ENCODE results near the gene JAKMIP1. TPM values are rescaled to one million over a fixed set of nuclear protein-coding genes. Genes with fewer than 3 reads are reported as not detected.

The JAKMIP1 gene
- polyA plus RNA-seq, 3 donors: 0.08 TPM; not detected in 2

DNA sequence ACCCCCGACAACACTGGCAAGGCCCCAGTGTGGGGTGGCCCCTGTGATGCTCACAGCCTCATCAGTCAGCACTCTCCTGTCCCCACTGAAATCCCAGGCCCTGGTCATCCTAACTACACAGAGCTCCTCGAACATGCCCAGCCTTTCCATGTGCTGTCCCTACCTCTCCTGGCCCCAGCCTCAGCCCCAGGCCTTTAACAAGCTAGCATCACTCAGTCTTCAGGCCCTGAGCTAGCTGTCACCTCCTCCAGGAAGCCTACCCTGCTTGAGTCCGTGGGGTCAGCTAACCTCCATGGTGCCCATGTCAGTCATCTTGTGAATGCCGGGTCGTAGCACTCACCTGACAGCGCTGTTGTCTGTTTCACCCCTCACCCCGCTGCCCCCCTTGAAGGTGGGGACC lies 156.5 kb downstream of the JAKMIP1 start:
- H3K27me3 Mint-ChIP-seq (ENCODE audit: low read depth in 3 of 3): peaks cover 5 to 15% (median 7%) of the 10 kb centered on the region in 3 donors
- H3K27ac ChIP-seq (ENCODE audit: low read depth in 1 of 2, low read length in 2 of 2): no peak overlapping the region
- TF ChIP-seq CTCF (IDR thresholded peaks at IDR 0.05): no peak
- no peaks in the 10 kb centered on the region for H3K27me3 ChIP-seq (ENCODE audit: control insufficient read depth in 2 of 2, insufficient read depth in 2 of 2, low read length in 2 of 2)
- no peak overlapping the region for H3K9ac ChIP-seq (ENCODE audit: insufficient read depth, low read length, poor library complexity, severe bottlenecking)
- H3K4me3 Mint-ChIP-seq: no peak overlapping the region
- H2AFZ ChIP-seq (ENCODE audit: insufficient read depth, low read depth, low read length, poor library complexity, severe bottlenecking): no peak overlapping the region
- H4K20me1 ChIP-seq (ENCODE audit: insufficient read depth, low read length): no peaks in the 10 kb centered on the region
- peak overlapping the region in 1 of 7 donors; percentile 42 for H3K27ac Mint-ChIP-seq
- no peaks in the 10 kb centered on the region for H3K9me3 ChIP-seq (replicated peaks in 1 of 2; ENCODE audit: control insufficient read depth in 1 of 2, insufficient read depth in 1 of 2, low read length in 2 of 2)
- intact Hi-C loops (cut with micrococcal nuclease): no loop called here
- no peaks in the 10 kb centered on the region for H3K36me3 ChIP-seq (replicated peaks in 1 of 2; ENCODE audit: control insufficient read depth in 1 of 2, insufficient read depth in 2 of 2, low read length in 2 of 2)
- H3K9me3 Mint-ChIP-seq: peaks cover 0 to 2% (median 0%) of the 10 kb centered on the region in 7 donors
- no peak overlapping the region for H3K4me2 ChIP-seq (replicated peaks; ENCODE audit: extremely low read depth, low read length, poor library complexity, severe bottlenecking)
- WGBS (ENCODE audit: insufficient coverage): 79% methylated on average over 7 of the region's 7 CpGs
- H3K36me3 Mint-ChIP-seq: no peaks in the 10 kb centered on the region
- H3K4me3 ChIP-seq (replicated peaks in 1 of 3; ENCODE audit: low read depth in 2 of 3, low read length in 3 of 3): no peak overlapping the region
- H3K4me1 ChIP-seq (ENCODE audit: control insufficient read depth in 1 of 2, insufficient read depth in 2 of 2, low read length in 2 of 2): no peaks in the 10 kb centered on the region
- DNase-seq: no peak
- H3K79me2 ChIP-seq (ENCODE audit: insufficient read depth, low read length): no peaks in the 10 kb centered on the region
- H3K4me1 Mint-ChIP-seq: no peaks in the 10 kb centered on the region

DNA sequence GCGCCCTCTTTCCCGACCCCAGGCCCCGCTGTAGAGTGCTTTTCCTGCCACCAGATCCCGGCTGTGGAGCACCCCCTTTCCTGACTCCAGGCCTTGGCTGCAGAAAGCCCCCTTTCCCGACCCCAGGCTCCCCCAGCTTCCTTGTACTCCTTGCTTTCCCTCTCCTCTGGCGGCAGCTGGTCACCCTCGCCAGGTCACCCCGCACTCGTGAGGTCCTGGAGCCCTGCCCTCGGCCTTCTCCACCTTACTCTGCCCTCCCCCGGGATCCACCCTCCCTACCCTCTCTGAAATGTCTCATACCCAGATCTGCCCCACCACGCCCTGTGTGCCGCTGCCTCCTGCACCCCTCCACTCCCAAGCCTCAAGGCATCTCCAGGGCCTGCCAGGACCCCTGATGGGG lies 157.2 kb downstream of the JAKMIP1 start:
- intact Hi-C loops (cut with micrococcal nuclease): no loop called here
- DNase-seq: no peak
- Histone ChIP-seq H2AFZ (ENCODE audit: insufficient read depth, low read depth, low read length, poor library complexity, severe bottlenecking) (no peak overlapping the region), H3K9me3 (replicated peaks in 1 of 2; ENCODE audit: control insufficient read depth in 1 of 2, insufficient read depth in 1 of 2, low read length in 2 of 2) (no peaks in the 10 kb centered on the region), H3K36me3 (replicated peaks in 1 of 2; ENCODE audit: control insufficient read depth in 1 of 2, insufficient read depth in 2 of 2, low read length in 2 of 2) (no peaks in the 10 kb centered on the region), H3K9ac (ENCODE audit: insufficient read depth, low read length, poor library complexity, severe bottlenecking) (no peak overlapping the region), H3K4me1 (ENCODE audit: control insufficient read depth in 1 of 2, insufficient read depth in 2 of 2, low read length in 2 of 2) (no peaks in the 10 kb centered on the region), H4K20me1 (ENCODE audit: insufficient read depth, low read length) (no peaks in the 10 kb centered on the region), H3K4me3 (replicated peaks in 1 of 3; ENCODE audit: low read depth in 2 of 3, low read length in 3 of 3) (no peak overlapping the region), H3K27me3 (ENCODE audit: control insufficient read depth in 2 of 2, insufficient read depth in 2 of 2, low read length in 2 of 2) (no peaks in the 10 kb centered on the region), H3K4me2 (replicated peaks; ENCODE audit: extremely low read depth, low read length, poor library complexity, severe bottlenecking) (no peak overlapping the region), H3K27ac (ENCODE audit: low read depth in 1 of 2, low read length in 2 of 2) (no peak overlapping the region), H3K79me2 (ENCODE audit: insufficient read depth, low read length) (no peaks in the 10 kb centered on the region)
- Mint-ChIP-seq H3K27ac (no peak overlapping the region), H3K27me3 (ENCODE audit: low read depth in 3 of 3) (peaks cover 5 to 11% (median 5%) of the 10 kb centered on the region in 3 donors), H3K36me3 (no peaks in the 10 kb centered on the region), H3K9me3 (peaks cover 0 to 2% (median 0%) of the 10 kb centered on the region in 7 donors), H3K4me1 (no peaks in the 10 kb centered on the region), H3K4me3 (no peak overlapping the region)
- TF ChIP-seq CTCF (IDR thresholded peaks at IDR 0.05): no peak
- WGBS (ENCODE audit: insufficient coverage): 94% methylated on average over 13 of the region's 13 CpGs

Data from CD14-positive monocyte (primary cell).